ENCODE measurements around the gene LIMD2.
"Not testable (repeated sequence)": the region's sequence is repeated elsewhere in the genome, so short reads cannot be mapped to it uniquely, and the experiment has no call there.

The LIMD2 gene

DNA sequence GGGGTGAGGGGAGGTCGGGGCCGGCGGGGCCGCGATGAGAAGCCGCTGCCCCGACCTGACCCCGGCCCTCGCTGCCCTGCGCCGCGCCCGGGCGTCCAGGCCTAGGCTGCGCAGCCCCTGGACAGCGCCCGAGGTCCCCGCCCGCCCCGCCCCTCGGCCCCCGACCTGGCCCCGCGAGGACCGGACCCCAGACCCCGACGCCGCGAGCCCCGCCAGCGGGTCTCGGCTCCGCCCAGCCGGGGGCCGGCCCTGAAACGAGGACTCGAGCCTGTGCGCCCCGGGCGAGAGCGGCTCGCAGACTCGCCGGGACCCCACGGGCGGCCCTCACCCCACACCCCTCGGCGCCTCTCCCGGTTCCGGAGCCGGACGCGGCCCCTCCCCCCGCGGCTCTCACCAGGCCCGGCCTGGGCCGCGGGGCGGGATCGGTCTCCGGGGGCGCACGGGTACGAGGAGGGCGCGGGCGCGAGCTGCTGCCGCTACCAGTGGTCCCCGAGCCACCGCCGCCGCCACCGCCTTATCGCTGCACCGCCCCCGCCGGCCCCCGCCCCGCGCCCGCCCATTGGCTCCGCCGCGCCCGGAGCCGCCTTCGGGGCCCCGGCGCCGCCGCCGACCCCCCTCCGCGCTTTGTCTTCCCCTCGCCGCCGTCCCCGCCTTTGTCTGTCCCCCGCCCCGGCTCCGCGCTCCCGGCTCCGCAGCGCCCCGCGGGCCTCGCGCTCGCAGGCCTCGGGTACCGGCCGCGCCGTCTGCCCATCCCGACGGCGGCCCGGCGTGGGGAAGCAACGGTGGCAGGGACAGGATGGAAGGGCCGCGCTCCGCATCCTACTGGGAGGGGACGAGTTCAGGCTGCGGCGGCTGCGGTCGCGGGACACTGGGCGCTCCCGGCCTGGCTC lies at the start of gene LIMD2:
TSS of gene LIMD2 (minus strand) at position 488 of the 890 bp plus-strand sequence. CDS start 827 bp downstream, outside the sequence.
- peak; percentile 74 for DNase-seq (ENCODE audit: low read depth)

DNA sequence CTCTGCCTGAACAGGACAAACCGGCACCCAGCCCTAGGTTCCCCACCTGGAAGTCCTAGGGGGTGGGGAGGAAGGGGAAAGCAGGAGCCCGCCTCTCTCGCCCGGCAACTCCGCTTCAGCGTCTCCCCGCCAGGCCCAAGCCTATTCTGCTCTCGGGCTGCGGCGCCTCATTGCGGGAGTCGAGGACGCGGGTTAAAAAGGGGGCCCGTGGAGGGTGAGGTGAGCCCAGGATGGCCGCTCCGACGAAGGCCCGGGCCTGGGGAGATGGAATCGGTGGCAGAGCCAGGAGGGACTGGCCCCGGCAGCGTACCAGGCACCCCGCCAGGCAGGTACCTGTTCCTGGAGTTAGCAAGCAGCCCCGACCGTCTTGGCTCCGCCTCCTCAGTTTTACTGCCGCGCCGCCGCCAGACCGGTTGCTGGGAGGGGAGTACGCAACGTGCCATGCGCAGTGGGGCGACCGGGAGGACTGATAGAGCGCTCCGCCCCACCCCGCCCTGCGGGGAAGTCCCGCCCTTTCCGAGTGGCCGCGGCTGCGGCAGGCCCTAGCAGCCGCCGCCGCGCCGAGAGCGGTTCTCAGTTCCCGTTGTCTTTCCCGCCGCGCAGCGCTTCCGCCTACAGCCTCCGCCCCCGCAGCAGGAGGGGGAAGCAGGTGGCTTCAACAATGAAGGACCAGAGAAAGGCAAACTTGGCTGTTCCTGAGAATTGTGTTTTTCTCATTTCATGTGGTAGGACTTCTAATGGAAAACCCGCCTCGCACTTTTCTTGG lies 41.7 kb upstream of the LIMD2 start, which contains the start of gene STRADA:
TSS of gene STRADA (minus strand) at position 392 of the 766 bp plus-strand sequence. CDS start 13,430 bp downstream, outside the sequence.
- peak; percentile 96 for DNase-seq (ENCODE audit: low read depth)

DNA sequence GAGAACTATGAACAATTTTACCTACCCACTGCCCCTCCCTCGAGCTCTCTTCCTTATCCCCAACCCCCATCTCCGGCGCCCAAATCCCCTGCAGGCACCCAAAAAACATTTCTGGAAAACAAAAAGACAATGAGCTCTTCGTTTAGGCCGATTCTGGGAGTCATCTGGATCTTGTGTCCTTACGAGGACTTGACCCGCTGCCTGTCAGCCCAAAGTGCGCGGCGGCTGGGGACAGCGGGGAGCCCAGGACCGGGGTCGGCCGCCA lies 41.1 kb upstream of the LIMD2 start:
- DNase-seq (ENCODE audit: low read depth): no peak

DNA sequence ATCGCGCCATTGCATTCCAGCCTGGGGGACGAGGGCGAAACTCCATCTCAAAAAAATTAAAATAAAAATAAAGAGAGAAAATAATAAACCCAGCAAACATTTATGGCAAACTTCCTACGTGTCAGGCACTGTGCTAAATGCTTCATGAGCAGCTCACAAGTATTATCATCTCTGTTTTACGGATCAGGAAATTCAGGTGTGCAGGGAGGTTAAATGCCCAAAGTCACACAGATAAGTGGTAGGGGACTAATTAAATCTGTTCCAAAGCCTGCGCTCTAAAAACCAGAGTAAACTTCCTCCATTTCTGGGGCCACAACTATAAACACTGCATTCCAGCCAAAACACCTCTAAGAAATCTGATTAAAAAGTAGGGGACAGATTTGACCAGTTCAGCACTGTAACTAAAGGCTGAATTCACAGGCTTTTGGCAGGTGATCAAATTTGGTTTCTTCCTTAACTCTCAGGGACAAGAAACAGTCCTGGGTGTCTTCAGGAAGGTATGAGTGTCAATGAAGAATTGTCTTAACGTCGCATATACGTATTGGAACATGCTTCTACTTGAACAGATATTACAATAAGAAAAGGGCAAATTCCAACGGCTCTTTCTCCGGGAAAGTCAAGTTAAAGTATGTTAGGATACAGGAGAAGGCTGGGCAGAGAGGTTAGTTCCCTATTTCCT lies 40.7 kb upstream of the LIMD2 start:
- no peak for DNase-seq (ENCODE audit: low read depth)

DNA sequence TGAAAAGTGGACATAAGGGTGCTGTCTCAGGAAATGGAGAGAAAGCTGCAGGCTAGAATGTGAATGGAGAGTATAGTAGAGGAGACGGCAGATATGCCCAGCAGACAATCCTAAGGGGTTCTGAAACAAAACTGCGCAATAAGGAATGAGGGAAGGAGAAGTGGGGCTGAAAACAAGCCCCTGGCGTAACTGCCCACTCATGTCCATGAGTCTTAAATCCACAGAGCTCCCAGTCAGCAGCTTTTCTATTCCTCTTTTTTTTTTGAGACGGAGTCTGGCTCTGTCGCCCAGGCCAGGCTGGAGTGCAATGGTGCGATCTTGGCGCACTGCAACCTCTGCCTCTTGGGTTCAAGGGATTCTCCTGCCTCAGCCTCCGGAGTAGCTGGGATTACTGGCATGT lies 35.8 kb upstream of the LIMD2 start:
- DNase-seq (ENCODE audit: low read depth): no peak

DNA sequence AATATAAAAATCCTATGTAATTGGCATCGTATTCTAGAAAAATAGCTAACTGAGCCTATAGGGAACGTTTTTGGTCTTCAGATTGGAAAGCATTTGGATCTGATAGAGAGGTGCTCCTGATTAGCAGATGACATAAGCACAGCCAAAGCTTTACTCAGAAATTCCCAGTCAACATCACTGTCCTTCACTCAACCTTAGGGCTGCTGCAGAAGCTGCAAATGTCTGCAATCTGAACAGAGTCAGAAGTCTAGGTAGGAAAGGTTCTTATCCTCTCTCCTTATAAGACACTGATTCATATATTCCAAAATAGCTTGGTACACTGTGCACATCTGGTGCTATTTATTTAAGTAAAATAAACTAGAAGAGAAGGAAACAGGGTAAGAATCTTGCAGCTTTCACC lies 22.5 kb upstream of the LIMD2 start:
- DNase-seq (ENCODE audit: low read depth): no peak

DNA sequence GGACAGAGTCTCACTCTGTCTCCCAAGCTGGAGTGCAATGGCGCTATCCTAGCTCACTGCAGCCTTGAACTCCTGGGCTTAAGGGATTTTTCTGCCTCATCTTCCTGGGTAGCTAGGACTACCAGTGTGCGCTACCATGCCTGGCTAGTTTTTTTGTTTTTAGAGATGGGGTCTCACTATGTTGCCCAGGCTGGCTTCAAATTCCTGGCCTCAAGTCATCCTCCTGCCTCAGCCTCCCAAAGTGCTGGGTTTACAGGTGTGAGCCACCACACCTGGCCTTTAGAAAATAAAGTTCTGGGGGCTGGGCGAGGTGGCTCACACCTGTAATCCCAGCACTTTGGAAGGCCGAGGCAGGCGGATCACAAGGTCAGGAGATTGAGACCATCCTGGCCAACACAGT lies 20.3 kb upstream of the LIMD2 start:
- DNase-seq (ENCODE audit: low read depth): not testable (repeated sequence)

DNA sequence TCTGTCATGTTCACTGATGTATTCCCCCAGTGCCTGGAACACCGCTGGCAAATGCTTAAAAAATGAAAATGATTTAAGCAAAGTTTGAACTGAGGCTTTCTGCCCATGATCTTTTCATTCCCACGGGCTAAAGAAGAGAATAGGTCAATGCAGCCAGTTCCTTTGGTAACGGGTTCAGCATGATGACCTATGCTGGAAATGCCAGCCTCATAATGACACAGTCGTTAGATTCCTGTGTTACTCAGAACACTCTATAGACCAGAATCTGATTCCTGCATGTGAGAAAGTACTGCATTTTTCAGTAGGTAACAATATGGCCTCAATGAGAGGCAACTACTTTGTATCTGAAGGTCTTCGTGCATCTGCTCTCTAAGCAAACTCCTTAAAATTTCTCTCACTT lies 19.1 kb upstream of the LIMD2 start:
- no peak for DNase-seq (ENCODE audit: low read depth)

DNA sequence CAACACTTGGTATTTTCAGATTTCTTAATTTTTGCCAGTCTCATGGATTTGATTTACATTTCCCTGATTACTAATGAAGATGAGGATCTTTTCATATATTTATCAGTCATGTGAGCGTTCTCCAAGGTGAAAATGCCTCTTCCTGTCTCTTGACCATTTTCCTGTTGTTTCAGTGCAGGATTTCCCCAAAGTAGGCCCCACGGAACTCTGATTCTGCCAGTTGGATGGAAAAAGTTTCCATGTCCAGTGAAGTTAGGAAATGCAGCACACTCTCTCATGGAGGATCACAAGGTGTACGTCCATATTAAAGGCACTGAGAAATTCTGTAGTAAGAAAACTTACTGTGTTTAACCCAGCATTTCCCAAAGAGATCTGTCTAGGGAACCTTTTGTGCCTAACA lies 16.5 kb upstream of the LIMD2 start:
- no peak for DNase-seq (ENCODE audit: low read depth)

DNA sequence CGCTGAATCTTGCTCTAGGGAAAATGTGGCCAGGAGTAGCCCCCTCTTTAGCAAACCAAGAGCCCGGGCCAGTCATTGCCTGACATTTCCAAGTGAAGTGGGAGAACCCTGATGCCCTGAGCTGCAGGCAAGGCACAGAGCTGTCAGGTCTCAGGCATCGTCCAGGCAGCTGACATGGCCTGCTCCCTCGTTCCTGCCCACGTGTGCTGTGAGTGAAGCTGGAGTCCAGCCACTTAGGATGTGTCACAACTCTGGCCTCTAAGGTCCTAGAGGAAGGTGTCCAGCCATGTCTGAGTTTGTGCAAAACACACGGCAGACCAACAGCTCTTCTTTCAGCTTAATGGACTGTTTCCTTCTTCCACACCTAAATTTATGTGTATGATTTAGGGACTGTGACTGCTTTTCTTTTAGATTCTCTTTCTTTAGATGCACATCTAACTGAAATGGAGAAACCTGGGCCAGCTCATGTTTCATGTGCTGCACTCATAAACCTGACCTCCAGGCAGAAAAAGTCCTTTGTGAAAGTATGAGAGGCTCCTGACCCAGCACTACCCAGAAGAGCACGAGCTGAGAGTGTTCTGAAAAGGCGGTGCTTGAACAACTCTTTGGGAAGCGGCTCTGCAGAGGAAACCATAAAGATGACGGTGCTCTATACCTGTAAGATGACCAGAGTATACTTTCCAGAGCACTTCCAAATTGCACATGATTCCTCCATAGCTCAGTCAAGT lies 14.8 kb upstream of the LIMD2 start:
- no peak for DNase-seq (ENCODE audit: low read depth)

DNA sequence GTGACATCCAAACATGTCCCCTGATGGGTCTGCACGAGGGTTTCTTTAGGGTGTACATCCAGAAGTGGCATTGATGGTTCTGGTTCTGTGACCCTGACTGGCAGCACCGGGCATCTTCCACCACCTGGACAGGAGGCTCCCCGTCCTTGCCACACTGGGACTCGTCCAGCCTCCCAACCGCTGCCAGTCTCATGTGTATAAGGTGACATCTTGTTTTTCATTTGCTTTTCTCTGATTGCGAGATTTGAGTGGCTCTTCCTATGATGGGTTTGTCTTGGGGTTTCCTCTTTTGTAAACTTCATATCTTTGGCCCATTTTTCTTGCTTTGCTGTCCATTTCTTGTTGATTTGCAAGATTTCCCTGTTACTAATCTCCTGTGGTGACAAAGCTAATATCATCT lies 9.2 kb upstream of the LIMD2 start:
- no peak for DNase-seq (ENCODE audit: low read depth)

DNA sequence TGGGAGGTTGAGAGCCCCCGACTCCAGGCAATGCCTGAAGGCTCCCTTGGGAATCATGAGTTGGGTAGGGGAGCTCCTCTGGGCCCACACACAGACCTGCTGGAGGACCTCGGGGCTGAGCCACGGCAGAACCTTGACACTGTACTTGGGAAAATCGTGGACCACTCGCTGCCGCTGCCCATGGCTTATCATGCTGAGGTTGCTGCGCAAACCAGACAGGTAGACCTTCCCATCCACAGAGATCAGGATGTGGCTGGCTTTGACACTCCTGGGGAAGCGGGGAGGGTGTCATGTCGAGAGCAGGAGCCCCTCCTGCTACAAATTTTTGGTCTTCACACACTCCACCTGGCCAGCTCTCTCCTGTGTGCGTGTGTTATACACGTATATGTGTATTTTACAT lies 7.2 kb upstream of the LIMD2 start:
- no peak for DNase-seq (ENCODE audit: low read depth)

DNA sequence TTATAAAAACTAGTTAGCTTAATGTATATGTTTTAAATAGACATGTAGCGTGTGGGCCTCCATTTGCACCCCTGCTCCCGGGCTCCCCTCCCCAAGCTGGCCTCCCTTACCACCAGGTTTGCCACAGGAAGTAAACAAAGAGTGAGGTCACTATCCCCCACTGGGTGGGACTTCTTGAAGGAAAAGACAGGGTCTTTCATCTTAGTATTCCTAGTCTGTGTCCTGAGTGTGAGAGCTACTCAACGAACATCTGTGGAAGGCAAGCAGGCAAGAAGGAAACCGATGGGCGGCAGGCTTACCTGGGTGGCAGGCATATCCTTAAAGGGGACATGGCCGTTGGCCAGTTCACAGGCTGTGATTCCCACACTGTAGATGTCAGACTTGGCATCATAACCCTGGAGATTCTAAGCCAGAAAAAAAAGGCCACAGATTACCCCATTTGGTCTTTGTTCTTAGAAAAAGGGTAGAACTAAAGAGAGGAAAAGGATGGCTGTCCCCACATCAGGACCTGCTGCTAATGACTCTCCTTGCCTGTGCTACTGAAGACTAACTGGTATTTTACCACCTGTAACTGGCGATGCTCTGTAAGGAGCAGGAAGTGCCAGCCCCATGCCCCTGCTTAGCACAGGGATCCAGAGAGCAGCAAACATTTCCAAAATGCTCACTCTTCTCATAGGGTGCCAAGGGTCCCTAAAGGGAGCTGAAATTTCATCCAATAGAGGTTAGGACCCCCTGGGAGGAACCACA lies 6.6 kb upstream of the LIMD2 start:
- DNase-seq (ENCODE audit: low read depth): no peak

DNA sequence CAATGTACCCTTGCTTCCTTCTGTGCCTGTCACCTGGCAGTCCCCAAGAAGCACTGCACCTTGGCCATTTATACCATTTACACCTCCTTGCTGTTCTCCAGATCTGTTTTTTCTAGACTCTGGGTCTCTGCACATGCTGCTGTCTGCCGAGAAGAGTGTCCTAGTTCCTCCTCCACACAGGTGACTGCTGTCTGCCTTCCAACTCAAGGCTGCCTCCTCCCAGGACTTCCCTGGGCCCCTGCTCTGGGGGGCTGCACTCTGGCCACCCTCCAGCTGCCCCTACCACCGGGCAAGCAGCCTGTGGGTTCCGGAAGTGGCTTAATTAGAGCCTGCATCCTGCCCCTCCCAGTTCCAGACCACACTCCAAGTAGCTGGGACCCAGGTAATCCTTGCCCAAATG lies 5.7 kb upstream of the LIMD2 start:
- no peak for DNase-seq (ENCODE audit: low read depth)

DNA sequence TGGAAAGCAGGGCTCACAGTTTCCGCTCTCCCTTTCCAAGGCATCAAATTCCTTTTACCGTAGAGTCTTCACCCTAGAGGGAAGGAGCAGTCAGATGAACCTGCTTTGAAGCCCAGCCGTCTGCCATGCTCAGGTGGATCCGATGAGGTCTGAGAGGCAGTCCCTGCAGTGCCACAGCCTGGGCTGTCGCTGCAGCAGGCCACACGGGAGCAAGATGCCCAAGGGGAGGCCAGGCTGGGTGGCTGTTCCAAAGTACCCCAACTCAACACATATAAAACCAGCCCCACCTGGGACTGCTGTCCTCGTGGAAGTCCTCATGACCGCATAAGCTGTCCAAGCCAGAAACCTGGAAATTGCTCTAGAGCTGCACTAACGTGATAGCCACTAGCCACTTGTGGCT lies 4.9 kb upstream of the LIMD2 start:
- no peak for DNase-seq (ENCODE audit: low read depth)

DNA sequence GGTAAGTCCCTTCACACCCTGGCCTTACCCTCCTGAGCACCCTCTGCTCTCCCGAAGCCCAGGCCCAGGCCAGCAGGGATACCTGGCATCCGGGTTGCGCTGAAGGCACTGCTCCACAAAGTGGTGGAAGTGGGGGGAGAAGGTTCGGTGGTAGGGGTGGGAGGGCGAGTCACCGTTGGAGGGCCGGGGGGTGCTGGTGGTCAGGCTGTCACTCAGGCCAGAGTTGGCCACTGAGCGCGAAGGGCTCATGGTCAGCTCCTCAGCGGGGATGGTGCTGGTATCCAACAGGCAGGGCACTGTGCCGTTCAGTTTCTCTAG lies 4.3 kb upstream of the LIMD2 start:
- no peak for DNase-seq (ENCODE audit: low read depth)

DNA sequence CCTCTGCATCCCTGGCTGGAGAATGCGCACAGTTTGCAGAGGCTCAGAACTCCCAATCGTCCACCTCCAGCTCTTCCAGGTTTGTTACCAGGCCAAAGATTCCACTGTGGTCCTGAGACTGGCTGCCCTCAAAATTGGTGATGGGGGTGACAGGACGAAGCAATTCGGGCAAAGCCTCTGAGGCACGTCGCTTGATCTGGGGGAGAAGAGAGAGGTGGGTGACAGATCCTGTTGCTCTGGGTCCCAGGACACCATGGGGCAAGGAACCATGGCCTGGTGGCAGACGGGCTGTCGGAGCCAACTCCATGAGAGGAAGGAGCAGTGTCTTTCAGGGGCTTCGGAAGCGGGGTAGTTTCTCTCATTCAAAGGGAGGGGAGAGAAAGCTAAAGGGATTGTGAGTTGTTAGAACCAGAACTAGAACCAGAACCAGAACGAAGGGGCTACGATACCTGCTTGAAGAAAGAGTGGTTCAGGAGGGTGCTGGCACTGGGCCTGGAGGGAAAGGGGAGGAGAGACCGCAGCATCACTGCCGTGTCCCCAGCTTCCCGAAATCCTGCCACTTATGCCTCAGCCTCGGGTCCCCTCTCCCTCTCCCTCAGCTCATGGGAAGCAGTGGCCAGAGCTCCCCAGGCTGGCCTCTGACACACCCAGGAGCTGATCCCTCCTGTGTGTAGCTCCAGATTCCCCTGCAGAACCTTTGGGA lies 3.8 kb upstream of the LIMD2 start:
- no peak for DNase-seq (ENCODE audit: low read depth)

DNA sequence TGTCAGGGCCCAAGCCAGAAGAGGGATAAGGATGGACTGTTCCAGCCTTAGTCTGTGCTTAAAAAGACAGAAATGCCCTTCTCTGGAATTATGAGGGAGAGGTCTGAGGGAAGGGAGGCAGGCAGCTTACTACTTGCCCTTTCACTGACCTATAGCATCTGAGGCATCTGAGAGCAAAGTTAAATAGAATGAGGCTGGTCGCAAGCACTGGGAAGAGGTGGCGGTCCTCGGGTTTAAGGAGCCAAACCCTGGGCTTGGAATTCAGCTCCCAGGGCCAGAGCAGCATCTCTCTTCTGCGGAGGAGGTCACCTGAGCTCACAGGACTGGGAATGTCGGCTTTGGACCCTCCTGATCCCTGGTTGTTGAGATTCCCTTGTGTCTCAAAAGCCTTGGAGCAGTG lies 3.1 kb upstream of the LIMD2 start:
- DNase-seq (ENCODE audit: low read depth): no peak

DNA sequence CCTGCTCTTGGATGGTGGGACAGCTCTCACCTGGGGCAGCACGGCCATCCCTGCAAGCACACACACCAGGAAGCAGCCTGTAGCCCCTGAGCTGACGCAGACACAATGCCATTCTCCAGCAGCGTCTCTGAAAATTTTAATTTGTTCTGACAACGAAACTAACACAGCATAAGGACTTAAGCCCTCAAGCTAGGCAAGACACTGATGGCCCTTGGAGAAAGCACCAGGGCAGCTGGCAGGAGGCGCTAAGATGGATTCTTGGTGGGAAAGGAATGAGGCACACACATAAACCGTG lies 2.7 kb upstream of the LIMD2 start:
- no peak for DNase-seq (ENCODE audit: low read depth)

DNA sequence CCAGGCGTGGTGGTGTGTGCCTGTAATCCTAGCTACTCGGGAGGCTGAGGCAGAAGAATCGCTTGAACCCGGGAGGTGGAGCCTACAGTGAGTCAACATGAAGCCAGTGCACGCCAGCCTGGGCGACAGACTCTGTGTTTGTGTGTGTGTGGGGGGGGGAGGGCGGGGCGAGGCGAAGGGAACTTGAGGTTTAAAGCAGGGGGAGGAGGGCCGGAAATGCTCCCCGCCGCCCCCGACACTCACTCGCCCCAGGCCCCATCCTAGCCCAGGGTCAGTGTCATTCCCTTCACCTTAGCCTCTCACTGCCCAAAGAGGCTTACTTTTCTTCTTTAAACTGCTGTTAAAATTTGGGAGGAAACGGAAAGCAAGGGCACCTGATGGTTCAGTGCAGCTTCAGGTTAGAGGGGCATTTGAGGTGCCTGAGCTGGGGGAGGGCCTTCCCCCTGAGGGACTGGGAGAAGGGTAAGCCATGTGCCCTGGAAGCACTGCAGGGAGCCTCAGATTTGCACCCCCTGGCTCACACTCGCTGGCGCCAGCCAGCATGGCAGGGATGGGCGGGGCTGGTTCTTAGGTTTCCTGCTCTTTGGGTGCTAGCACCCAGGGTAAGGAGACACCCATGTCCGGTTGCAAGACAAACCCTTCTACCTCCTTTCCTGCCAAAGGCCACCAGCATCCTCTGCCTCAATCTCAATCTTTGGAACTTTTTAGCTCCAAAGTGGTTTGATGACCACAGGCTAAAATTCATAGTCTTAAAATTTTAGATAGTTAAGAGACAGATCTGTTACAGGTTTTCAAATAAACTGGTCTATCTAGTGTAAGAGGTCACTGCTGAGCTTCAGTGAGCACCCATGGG lies 2.2 kb upstream of the LIMD2 start:
- DNase-seq (ENCODE audit: low read depth): no peak
